Astrocyte (in vitro differentiated cells and primary cell): ENCODE data around the gene EPS8L3.

ENCODE experiments used
- EZH2 ChIP-seq: IDR thresholded peaks from 2 replicates; pipeline ENCODE4 v1.6.1; 2012; ENCODE audit warnings: mild to moderate bottlenecking, low read length, inconsistent platforms; ENCODE audit not compliant: insufficient read depth
- TF ChIP-seq, protein P1 (sequence below): IDR thresholded peaks from 2 replicates; pipeline ENCODE4 v1.5.1; 2011; ENCODE audit warnings: low read depth, mild to moderate bottlenecking, inconsistent platforms, low read length, moderate library complexity; ENCODE audit not compliant: insufficient read depth

DNA sequence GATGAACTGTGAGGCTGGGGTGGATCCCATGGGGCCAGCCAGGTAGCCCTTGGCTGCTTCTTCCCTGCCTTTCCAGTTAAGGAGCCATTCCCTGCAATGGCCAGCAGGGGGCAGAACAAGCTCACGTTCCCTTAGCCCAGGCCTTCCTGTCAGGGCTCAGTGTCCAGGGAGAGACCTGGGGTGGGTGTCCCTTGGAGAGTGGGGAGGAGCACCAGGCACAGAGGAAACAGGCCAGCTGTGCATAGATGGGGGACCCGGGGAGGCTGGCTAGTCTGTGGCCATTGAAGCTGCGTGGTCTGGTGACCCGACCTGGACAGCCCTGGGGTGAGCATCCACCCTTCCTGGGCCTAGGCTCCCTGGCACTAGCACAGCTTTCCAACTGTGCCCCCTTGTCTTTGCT is 13.2 kb upstream of the EPS8L3 start:
- TF ChIP-seq, protein P1, sequence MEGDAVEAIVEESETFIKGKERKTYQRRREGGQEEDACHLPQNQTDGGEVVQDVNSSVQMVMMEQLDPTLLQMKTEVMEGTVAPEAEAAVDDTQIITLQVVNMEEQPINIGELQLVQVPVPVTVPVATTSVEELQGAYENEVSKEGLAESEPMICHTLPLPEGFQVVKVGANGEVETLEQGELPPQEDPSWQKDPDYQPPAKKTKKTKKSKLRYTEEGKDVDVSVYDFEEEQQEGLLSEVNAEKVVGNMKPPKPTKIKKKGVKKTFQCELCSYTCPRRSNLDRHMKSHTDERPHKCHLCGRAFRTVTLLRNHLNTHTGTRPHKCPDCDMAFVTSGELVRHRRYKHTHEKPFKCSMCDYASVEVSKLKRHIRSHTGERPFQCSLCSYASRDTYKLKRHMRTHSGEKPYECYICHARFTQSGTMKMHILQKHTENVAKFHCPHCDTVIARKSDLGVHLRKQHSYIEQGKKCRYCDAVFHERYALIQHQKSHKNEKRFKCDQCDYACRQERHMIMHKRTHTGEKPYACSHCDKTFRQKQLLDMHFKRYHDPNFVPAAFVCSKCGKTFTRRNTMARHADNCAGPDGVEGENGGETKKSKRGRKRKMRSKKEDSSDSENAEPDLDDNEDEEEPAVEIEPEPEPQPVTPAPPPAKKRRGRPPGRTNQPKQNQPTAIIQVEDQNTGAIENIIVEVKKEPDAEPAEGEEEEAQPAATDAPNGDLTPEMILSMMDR = peak; percentile 90
- no peak for TF ChIP-seq EZH2
